Measurements from ENCODE around the gene ATF6B.

ATF6B gene

DNA sequence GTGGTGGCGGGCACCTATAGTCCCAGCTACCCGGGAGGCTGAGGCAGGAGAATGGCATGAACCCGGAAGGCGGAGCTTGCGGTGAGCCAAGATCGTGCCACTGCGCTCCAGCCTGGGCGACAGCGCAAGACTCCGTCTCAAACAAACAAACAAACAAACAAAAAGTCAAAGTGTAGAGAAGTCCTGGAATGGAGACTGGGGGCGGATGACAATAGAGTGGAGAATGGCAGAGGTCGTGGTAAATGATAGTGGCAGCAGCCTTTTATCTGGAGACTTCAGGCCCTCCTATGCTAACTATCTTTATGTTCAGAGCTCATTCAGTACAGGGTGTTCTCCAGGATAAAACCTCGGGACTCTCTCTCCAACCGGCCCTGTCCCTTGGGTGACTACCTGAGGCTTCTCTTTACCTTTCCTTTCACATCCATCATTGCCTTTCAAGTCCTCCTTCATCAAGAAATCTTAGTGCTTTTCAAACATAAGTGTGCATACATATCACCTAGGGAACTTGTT is 3.4 kb upstream of the ATF6B start:
- no peak for DNase-seq (ENCODE audit: low read depth in 2 of 2)

DNA sequence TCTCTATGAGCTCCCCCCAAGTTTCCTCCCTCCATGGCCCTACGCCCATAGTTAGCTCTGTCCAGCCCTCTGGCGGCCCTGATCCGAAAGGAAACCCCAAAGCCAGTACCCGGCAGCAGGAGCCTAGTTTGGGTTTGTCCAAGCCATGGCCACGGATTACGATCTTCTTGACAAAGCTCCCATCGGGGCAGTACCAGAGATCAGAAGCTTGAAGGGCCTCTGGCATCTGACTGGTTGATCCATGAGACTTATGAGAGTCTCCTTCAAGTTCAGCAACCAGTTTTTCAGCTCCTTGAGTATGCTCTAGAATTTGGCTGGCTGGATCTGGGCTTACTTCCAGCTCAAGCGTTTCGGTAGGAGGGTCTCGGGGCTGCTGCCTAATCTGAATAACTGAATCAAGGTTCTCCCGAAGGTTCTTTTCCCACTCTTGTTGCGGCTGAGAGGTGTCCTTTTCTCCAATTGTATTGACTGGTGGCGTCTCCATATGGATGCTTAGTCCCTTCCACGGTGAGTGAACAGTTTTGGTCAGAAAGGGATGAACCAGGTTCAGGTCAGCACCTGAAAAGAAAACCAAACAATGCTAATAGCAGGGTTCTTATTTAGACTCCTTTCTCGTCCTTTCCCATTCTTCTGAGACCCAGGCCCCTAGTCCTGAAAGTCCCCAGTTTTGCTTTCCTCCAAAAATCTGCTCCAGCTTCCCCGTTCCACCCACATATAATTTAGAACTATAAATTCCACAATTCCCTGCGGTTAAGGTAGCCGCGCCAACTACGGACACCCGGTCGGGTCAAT is 1.4 kb upstream of the ATF6B start:
- no peak for DNase-seq (ENCODE audit: low read depth in 2 of 2)

- DNase-seq (ENCODE audit: low read depth in 2 of 2), result no peak
These were observed 778 bp upstream of the ATF6B start for GRCh38 chr6:32128751-32129296.

DNA sequence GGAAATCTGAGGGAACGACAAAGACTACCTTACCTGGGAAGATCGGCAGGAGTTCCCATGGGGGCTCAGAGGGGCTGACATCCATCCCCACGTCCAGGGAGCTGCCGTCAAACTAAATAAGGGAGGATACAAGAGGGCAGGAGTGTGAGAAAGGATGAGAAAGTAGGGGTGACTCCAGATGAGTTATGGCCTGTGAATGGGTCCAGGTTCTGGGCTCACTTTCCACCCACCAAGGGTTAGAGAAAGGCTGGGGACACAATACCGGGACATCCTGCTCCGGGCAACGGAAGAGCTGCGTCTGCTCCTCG is 683 bp downstream of the ATF6B start:
- no peak for DNase-seq (ENCODE audit: low read depth in 2 of 2)

DNA sequence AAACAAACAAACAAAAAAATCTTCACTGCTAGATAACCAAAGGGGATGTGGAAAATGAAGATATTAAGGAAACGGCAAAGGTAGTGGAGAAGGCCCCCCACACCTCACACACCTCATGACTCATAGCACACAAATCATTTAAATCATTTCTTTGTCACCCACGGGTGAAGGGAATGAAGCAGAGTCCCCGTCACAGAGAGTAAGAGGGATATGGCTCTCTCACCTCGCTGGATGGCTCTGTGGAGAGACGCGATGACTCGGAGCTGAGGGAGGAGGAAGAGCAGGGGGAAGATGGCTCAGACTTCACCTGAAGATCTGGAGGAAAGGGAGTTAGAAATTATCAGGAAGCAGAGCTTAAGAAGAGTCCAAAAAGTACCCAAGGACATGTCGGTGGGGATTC is 1.2 kb downstream of the ATF6B start:
- no peak for DNase-seq (ENCODE audit: low read depth in 2 of 2)

DNA sequence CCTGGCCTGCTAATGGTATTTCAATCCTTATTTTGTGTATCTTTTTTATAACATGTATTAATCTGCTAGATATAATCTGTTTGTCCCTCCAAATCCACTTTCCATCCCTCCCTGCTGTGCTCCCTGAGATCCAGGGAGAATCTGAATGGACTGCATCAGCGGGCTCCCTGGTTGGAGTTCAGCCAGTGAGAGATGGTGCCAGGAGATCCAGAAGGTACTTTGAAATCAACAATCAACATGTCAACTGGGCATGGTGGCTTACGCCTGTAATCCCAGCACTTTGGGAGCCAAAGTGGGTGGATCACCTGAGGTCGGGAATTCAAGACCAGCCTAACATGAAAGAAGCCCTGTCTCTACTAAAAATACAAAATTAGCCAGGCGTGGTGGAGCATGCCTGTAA is 4.4 kb downstream of the ATF6B start:
- DNase-seq (ENCODE audit: low read depth in 2 of 2), result no peak

DNA sequence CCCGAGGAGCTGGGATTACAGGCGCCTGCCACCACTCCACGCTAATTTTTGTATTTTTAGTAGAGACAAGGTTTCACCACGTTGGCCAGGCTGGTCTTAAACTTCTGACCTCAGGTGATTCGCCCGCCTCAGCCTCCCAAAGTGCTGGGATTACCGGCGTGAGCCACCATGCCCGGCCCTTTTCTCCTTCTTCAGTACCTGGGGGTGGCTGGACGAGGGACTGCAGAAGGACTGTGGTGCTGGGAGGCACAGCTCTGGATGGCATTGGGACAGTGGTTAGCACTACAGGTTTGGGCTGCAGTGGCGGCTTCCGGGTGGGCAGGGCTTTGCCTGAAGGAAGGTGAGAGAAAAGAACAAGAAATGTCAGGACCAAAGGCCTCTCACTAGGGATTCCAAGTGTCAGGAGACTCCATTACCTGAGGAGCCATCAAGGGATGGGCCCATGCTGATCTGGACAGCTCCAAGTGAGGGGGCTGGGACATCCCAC is 7.4 kb downstream of the ATF6B start:
- no peak for DNase-seq (ENCODE audit: low read depth in 2 of 2)

GRCh38 chr6:32118782-32119628 is 9.0 kb downstream of the ATF6B start:
- DNase-seq (ENCODE audit: low read depth in 2 of 2), result peak; percentile 20 to 36

- no peak for DNase-seq (ENCODE audit: low read depth in 2 of 2)
These were observed 10.6 kb downstream of the ATF6B start for GRCh38 chr6:32117461-32117860.

- no peak for DNase-seq (ENCODE audit: low read depth in 2 of 2)
These were observed 11.4 kb downstream of the ATF6B start for GRCh38 chr6:32116674-32117073.

DNA sequence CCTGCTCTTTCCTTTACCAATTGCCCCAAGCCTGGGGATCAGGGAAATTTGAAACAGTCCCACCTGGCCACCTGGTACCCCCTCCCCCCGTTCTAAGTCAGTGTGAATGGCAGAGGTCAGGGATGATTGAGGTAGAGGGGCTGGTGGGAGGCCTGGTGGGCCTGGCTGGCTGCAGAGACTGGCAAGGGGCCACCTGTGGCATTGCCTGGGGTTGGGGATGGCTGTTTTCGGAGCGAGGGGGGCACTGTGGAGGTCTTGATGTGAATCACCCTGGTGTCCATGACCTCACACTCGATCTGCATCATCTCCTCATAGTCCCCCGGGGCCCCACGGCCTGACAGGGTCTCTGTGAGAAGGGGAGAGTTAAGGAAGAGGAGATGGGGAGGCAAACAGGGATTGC is 12.4 kb downstream of the ATF6B start:
- no peak for DNase-seq (ENCODE audit: low read depth in 2 of 2)

- no peak for DNase-seq (ENCODE audit: low read depth in 2 of 2)
These were observed 13.2 kb downstream of the ATF6B start for GRCh38 chr6:32114796-32115195.

DNA sequence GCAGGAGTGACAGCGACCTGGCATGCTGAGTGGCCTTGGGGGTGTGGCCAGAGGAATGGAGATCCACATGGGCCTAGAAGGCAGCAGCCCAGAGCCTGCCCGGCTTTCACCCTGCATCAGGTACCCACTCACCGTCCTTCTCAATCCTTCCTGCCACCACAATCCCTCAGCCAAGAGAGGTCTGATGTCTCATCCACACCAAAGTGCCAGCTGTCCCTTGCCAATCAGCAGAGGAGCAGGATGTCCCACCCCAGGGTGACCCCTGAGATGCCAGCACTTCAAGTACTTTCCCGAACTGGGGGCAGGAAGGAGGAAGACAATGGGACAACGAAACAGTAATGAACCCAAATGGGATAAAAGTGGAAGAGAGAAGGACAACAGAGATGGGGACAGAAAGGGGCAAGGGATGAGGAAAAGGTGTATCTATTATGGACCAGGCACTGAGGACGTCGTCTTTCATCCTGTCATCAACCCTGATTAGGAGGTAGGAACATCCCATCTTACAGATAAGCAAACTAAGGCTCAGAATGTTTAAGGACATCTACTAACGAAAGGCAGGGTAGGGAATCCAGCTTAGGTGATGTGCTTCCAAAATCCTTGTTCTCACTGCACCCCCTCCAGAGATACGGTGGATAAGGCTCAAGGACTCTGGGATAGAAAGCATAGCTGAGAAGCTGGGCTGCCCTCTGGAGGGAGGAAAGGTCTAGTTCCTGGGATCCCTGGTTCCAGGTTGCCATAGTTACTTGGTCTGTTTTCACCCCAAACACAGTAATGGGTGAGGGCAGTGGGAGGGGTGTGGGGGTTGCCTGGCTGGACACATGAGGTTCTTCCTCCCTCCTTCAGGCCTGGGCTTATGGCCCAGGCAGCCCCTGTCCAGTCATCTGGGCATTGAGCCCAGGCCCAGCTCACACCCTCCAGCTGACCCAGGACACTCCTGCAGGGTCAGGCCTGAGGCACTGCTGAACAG is 14.4 kb downstream of the ATF6B start:
- no peak for DNase-seq (ENCODE audit: low read depth in 2 of 2)

GRCh38 chr6:32112431-32112980 is 15.5 kb downstream of the ATF6B start:
- DNase-seq (ENCODE audit: low read depth in 2 of 2), result no peak

- no peak for DNase-seq (ENCODE audit: low read depth in 2 of 2)
These were observed 16.5 kb downstream of the ATF6B start for GRCh38 chr6:32111424-32112066.

DNA sequence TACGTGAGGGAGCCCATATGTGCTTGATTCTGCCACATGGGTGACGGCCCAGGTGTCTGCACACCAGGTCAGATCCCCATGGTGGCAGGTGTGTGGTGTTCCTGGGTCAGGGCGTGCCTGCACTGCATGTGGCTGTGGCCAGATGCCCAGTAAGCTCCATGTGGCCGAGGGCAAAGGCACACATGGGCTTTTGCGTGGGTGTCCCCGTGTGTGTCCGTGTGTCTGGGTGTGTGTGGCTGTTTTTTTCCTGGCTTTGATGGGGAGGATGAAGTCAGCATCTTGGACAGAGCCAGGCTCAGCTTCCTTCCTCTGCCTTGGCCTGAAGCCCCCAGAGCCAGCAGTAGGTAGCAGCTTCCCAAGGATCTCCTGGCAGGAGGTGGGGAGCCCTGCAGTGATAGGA is 17.4 kb downstream of the ATF6B start:
- DNase-seq (ENCODE audit: low read depth in 2 of 2), result no peak

- no peak for DNase-seq (ENCODE audit: low read depth in 2 of 2)
These were observed 18.3 kb downstream of the ATF6B start for GRCh38 chr6:32109765-32110160.

DNA sequence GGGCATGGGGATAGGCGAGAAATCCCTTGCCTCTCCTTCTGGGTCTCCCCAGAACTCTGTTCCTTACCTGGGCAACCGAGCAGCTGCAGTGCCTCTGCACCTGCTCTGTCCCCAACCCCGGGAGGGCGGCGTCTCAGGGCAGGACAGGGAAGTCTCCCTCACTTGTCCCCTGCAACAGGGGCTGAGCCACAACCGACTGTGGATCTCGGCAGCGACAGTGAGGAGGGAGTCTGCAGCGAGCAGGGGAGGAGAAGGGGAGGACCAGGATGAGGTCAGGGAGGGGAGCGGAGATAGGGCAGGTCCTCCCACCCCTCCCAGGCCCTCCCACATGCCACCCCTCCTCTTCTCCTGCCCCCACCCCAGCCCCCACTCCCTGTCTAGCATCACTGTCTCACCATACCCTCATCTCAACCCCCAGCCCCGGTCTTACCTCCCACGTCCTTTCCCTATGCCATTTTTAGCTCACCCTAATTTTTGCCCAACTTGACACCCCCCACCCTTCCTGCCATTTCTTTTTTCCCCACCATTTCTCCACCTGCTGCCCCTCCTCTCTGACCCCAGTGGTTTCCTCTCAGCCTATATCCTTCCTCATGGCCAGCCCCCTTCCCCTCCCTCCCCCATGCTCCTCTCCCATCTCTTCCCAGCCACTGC is 18.8 kb downstream of the ATF6B start, which contains the start of gene TNXB:
Gene TNXB, minus strand, starts transcription at position 225 of the 651 bp plus-strand sequence. CDS start 11,140 bp downstream, outside the sequence.
- DNase-seq (ENCODE audit: low read depth in 2 of 2), result no peak

DNA sequence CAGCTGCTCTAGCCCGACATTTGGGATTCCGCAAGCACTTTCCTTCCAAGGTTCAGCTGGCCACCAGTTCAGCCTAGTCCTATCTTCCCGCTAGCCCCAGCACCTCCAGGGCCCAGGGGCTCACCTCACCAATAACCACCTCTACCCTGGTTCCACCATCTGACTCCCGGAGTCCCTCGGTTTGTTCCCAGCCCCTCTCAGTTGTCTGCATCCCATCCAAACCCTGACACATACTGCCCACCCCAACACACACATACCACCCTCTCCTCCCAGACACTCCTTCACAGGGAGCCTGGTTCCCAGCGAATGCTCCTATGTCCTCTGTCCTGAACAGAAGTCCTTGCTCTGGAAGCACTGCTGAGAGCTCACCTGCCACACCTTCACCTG is 19.3 kb downstream of the ATF6B start:
- DNase-seq (ENCODE audit: low read depth in 2 of 2), result no peak

DNA sequence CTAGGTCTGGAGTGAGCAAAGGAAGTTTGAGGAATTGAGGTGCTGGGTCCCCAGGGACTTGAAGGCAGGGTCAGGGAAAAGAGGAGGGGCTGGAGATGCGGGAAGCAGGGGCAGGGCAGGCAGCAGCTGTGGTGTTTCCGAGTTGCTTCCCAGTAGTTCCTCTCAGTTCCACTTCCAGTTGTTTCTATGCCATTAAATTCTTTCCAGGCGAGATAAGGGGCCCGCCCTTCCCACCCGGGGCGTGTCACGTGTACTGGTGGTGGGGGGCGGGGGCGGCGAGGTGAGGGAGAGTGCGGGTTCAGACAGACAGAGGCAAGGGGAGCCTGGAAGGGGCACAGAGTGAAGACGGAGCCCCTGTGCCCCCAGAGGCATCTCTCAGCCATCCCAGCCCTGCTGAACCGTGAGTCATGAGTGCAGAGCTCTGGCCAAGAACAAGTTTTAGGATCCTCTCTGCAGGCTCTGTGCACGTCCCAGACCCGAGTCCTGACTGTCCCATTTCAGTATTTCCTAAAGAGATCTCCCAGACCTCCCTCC is 19.9 kb downstream of the ATF6B start:
- DNase-seq (ENCODE audit: low read depth in 2 of 2), result no peak
